CD4-positive, alpha-beta T cell treated with Interleukin-1 beta for 1 hour (primary cell): Measurements from ENCODE around the gene CFAP65.
A peak's percentile ranks its signal among the peaks of the same experiment; 100 is the strongest.

Source experiments
- DNase-seq, 2 donors: peaks; one replicate each; pipeline ENCODE4 v3.0.0-alpha.2; 2020 to 2022

CFAP65 gene

GRCh38 chr2:219010162-219010756 lies 31.1 kb downstream of the CFAP65 start:
- no peak for DNase-seq

DNA sequence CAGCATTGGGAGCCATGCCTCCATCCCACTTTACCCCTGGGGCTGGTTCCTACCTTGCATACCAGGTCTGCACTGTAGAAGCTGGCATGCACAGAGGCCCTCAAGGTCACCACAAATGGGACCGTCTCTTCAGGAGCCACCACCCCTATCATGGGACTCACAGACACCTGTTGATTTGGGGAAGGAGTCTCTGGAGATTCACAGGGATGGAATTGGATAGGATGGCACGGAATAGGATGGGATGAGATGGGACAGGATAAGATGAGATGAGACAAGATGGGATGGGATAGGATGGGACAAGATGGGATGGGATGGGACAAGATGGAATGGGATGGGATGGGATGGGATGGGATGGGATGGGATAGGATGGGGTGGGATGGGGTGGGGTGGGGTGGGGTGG lies 32.0 kb downstream of the CFAP65 start:
- no peak for DNase-seq

DNA sequence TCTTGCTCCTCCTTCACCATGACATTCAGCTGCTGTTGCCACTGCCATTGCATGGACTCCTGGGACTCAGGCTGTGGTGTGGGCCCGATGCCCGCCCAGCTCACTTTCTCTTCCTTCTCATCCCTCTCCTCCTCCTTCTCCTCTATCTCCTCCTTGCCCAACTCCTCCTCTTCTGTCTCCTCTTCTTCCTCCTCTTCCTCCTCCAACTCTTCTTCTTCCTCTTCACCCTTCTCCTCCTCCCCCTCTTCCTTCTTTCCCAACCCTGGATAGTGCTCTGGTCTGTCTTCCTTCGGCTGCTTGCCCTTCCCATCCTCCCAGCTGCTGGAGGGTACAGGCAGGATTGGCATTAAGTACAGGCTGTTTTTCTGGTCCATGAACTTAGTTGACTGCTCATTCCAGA lies 37.3 kb downstream of the CFAP65 start:
- DNase-seq = no peak

DNA sequence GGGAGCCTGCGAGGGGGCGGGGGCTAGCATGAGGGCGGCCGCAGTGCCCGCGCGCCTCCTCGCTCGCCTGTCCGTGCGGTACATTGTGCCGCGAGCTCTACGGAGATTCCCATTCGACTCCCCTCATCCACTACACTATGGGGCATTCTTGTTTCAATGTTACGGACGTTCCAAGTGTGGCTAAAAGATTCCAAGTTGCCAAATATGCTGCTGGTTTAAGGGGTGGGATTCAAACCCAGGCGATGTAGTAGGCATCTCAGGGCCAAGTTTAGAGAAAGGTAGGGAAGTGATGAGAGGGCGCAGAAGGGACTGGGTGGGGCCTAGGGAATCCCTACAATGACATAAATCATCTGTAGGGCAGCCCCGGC lies 38.1 kb downstream of the CFAP65 start:
- DNase-seq = no peak

- peak in 1 of 2 donors; percentile 34 for DNase-seq
Observed at GRCh38 chr2:219002395-219003266, 38.7 kb downstream of the CFAP65 start.

DNA sequence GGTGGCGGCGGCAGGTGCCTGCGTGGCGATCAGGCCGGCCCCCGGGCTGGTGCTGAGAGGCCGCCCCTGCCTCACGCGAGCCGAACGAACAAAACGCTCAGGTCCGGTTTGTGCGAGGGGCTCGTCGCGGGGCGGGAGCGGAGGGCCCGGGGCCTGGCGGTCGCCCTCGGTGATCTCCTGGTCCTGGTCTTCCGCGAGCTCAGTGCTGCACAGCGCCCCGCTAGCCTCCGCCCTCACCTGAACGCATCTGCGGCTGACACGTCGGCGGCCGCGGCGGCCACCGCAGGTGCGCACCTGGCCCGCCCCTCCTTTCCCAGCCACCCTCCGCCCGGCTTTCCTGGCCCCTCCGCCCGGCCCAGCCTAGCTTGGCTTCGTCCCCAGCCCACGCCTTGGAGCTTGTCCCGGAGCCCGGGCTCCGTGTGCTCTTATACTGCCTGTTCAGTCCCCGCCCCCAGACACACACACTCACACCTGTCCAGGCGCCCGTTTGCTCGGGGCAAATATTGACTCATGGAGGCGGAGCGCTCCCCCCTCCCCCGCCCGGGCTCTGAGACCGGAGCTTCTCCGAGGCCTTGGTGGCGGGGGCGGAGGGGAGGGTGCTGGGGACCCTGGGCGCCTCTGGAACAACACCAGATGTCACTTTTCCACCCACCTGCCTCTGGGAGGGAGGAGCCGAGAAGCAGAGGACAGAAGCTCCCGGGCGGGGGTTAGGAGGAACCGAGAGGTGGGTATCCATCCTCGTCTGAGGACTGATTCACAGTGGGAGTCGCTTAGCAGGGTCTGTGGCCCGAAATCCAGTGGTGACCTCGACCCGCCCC lies 39.5 kb downstream of the CFAP65 start:
- no peak for DNase-seq

- DNase-seq = no peak
Observed at GRCh38 chr2:219001100-219001576, 40.2 kb downstream of the CFAP65 start.

- no peak for DNase-seq
Observed at GRCh38 chr2:219000569-219000960, 40.8 kb downstream of the CFAP65 start.

GRCh38 chr2:218999881-219000568 lies 41.3 kb downstream of the CFAP65 start:
- no peak for DNase-seq

GRCh38 chr2:218999021-218999880 lies 42.1 kb downstream of the CFAP65 start:
- no peak for DNase-seq

- no peak for DNase-seq
Observed at GRCh38 chr2:218998414-218999002, 42.8 kb downstream of the CFAP65 start.

- no peak for DNase-seq
Observed at GRCh38 chr2:218997731-218998130, 43.6 kb downstream of the CFAP65 start.

DNA sequence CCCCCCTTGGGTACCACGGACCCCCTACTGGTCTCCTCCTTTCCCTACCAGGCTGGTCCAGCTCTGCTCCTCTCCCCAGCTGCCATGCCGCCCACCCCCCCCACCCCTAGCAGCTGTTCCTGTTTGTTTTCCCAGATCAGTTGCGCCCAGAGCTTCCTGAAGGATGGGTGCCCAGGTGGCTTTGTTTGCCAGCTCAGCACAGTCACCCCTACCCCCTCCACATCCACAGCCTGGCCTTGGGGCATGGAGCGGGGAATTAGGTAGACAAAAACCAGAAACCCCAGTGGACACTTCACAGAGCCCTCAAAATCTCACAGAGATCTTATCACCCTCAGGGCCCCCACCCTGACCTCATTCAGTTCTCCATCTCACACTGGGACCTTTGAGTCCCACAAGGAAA lies 44.4 kb downstream of the CFAP65 start:
- no peak for DNase-seq

GRCh38 chr2:218995972-218996711 lies 45.2 kb downstream of the CFAP65 start:
- peak; percentile 72 to 81 for DNase-seq

GRCh38 chr2:218995561-218995960 lies 45.8 kb downstream of the CFAP65 start:
- DNase-seq = no peak

DNA sequence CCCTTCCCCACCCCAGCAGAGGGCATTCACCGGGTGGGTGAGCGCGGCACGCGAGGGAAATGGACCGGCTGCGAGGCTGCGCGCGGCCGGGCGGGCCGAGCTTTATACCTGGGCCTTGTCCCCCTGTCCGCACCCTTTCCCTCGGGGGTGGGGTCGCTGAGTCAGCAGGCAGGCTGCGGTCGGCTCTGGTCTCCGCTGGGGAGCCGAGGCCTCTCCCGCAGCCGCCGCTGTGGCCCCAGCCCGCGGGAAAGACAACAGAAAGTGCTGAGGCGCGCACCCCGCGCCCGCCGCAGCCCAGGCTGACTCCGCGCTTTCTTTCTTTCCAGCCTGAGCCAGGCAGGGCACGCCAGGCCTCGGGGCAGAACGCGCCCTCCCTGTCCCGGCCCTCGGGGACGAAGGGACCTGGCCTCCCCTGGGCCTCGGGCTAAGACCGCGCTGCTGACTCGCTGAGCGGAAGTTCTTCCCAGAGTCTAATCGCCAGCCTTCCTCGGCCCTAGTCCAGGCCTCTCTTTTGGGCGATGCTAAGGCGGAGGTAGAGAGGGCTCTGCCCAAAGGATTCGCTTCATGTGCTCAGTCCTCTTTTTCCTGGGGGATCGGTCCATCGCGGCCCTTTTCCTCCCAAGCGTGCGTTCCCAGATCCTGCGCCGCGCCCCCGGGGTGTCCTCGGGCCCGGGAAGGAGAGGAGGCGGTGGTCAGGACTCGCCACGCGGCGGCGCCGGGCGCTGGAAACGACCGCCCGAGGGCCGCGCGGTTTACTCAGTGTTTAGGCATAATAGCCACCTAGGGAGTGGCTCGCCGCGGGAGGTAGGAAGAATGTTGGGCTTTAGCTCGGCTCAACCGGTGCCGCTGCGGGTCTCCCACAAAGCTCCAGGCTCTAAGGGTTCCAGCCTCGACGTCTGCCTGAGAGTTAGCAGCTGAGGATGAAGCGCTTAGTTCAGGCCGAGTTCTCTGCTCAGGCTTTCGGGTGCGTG lies 47.7 kb downstream of the CFAP65 start, which contains the start of gene CRYBA2:
Gene CRYBA2, minus strand, starts transcription at position 78 of the 971 bp plus-strand sequence. CDS start 246 bp downstream, outside the sequence.
- no peak for DNase-seq

DNA sequence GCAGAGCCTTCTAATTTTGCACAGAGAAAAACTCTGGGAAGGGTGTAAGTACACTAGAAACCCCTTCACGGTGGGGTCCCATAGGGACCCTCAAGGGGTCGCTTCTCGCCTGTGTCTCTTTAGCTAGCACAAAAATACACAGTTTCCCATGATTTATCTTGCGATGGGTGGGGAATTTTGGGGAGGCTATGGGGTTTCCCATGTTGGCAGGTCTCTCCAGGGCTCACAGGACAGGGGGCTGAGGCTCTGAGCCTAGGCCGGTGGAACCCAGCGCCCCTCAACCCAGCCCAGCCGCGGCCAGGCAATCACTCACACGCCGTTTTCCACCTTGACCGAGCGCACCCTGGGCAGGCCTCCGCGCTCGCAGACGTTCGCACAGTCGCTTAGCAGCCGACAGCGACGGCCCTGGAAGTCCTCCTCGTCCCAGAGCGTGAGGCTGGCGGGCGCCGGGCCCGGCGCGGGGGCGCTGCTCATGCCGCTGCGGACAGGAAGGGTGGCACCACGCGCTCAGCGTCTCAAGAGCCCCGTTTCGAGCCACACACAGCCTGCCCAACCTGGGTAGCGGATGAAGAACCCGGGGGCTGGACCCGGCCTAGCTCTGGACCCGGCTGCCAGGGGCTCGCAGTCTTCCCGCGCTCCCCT lies 48.5 kb downstream of the CFAP65 start:
- no peak for DNase-seq

GRCh38 chr2:218992196-218992595 lies 49.1 kb downstream of the CFAP65 start:
- DNase-seq = no peak

GRCh38 chr2:218991674-218992168 lies 49.6 kb downstream of the CFAP65 start:
- no peak for DNase-seq
